ENCODE results near the gene HCRTR2.

- no peak for TF ChIP-seq CTCF (conservative IDR thresholded peaks at IDR 0.05; ENCODE audit: low read depth, low read length)
- no peak for TF ChIP-seq EZH2phosphoT487 (IDR thresholded peaks at IDR 0.05; ENCODE audit: borderline replicate concordance, low read length)
Measured at GRCh38 chr6:55255113-55255512, 80.8 kb downstream of the HCRTR2 start.
